H1 (cell line): ENCODE measurements around the gene TMEM108. TPM values are rescaled to one million over a fixed set of nuclear protein-coding genes. Genes with fewer than 3 reads are reported as not detected.

Source experiments
- CEBPB ChIP-seq: IDR thresholded peaks from 2 replicates; pipeline ENCODE4 v1.6.1; 2012; ENCODE audit warnings: low read depth, low read length
- EP300 ChIP-seq, 2 experiments: IDR thresholded peaks; 1 replicate in 1 of 2; 2 replicates in 1 of 2; pipeline ENCODE4 v1.6.1; 2011 to 2012; ENCODE audit warnings: low read depth in 2 of 2, low read length in 2 of 2, mild to moderate bottlenecking in 2 of 2, borderline replicate concordance in 1 of 2, inconsistent platforms in 1 of 2, moderate library complexity in 1 of 2
- GTF2F1 ChIP-seq: IDR thresholded peaks from 2 replicates; pipeline ENCODE4 v1.6.1; 2012; ENCODE audit warnings: low read depth, low read length, improper control_type of control experiment, borderline replicate concordance
- JUND ChIP-seq: IDR thresholded peaks from 2 replicates; pipeline ENCODE4 v1.6.1; 2011; ENCODE audit warnings: mild to moderate bottlenecking, improper control_type of control experiment, low read length
- POLR2A ChIP-seq, 2 experiments: IDR thresholded peaks; 1 replicate in 1 of 2; 2 replicates in 1 of 2; pipeline ENCODE4 v1.6.1; 2011; ENCODE audit warnings: low read depth in 2 of 2, low read length in 2 of 2, mild to moderate bottlenecking in 2 of 2; ENCODE audit errors: control extremely low read depth in 1 of 2
- RNF2 ChIP-seq: fragments of 200-900, 300-1000 bp; sonication (generic); IDR thresholded peaks from 2 replicates; pipeline ENCODE4 v1.7.1; 2016; ENCODE audit warnings: borderline replicate concordance, low read depth, mild to moderate bottlenecking, antibody characterized with exemption, low read length; ENCODE audit not compliant: poor library complexity, severe bottlenecking; ENCODE audit errors: missing control alignments
- polyA plus RNA-seq, 7 experiments: library from polyadenylated mRNA; depleted of rRNA in 3 of 7; stranded (reverse) in 5 of 7; unstranded in 2 of 7; fragments of >200 nt in 5 of 7; fragments of 200-250 nt in 2 of 7; gene quantifications; 1 replicate in 5 of 7; 2 replicates in 1 of 7; 4 replicates in 1 of 7; pipeline versions ENCODE4 v1.2.1 to v1.2.3, GENCODE V29; 2011 to 2013; ENCODE audit warnings: missing spikeins in 2 of 7, mixed read lengths in 2 of 7
- total RNA-seq: library from RNA; stranded (reverse); fragmentation: NEBNext Ultra II Directional; extraction: Animal tissue kit (Norgen Biotek cat#: 25700); gene quantifications from 2 replicates; pipeline ENCODE4 v1.2.1, GENCODE V29; 2021

The TMEM108 gene
- total and polyA plus RNA-seq, 2 of the 8 experiments (the other 6 are each of a cell fraction or from before 2014, with no cell fraction given), result 14.3 to 16.2 TPM

GRCh38 chr3:133106169-133106568 is 68.0 kb downstream of the TMEM108 start (continued):
- TF ChIP-seq CEBPB, result no peak
- no peak for TF ChIP-seq POLR2A (IDR thresholded peaks at IDR 0.05; ENCODE audit: control extremely low read depth in 1 of 2, low read depth in 2 of 2, low read length in 2 of 2)
- no peak for TF ChIP-seq JUND
- no peak for TF ChIP-seq RNF2
- TF ChIP-seq GTF2F1, result no peak
- no peak for TF ChIP-seq EP300 (IDR thresholded peaks at IDR 0.05; ENCODE audit: borderline replicate concordance in 1 of 2, low read depth in 2 of 2, low read length in 2 of 2)
